Neuronal stem cell (in vitro differentiated cells): ENCODE measurements around the gene ESPNL.

Experiments used
- DNase-seq: peaks from one replicate; pipeline ENCODE4 v3.0.0-alpha.2; 2013; ENCODE audit warnings: low spot score
- H2AFZ ChIP-seq: one replicate; pipeline ENCODE4 v1.6.1; 2013; ENCODE audit warnings: mild to moderate bottlenecking, low read length, inconsistent platforms
- H2AK5ac ChIP-seq: 2 replicates; pipeline ENCODE4 v1.6.1; 2013; ENCODE audit warnings: low read depth, mild to moderate bottlenecking, inconsistent platforms, low read length, moderate library complexity, mixed read lengths
- H2BK120ac ChIP-seq: 2 replicates; pipeline ENCODE4 v1.6.1; 2013; ENCODE audit warnings: low read depth, mild to moderate bottlenecking, inconsistent platforms, low read length, moderate library complexity, mixed read lengths
- H2BK12ac ChIP-seq: one replicate; pipeline ENCODE4 v1.6.1; 2013; ENCODE audit warnings: low read length, inconsistent platforms
- H2BK15ac ChIP-seq: 2 replicates; pipeline ENCODE4 v1.6.1; 2013; ENCODE audit warnings: mild to moderate bottlenecking, low read length, inconsistent platforms, mixed read lengths
- H2BK5ac ChIP-seq: one replicate; pipeline ENCODE4 v1.6.1; 2013; ENCODE audit warnings: inconsistent platforms, mild to moderate bottlenecking, low read length, moderate library complexity
- H3K14ac ChIP-seq: one replicate; pipeline ENCODE4 v1.6.1; 2013; ENCODE audit warnings: low read length, inconsistent platforms
- H3K18ac ChIP-seq: 2 replicates; pipeline ENCODE4 v1.6.1; 2013; ENCODE audit warnings: low read length, inconsistent platforms
- H3K23ac ChIP-seq: 2 replicates; pipeline ENCODE4 v1.6.1; 2013; ENCODE audit warnings: low read depth, mild to moderate bottlenecking, mixed read lengths, low read length, inconsistent platforms; ENCODE audit not compliant: poor library complexity
- H3K27ac ChIP-seq: replicated peaks from 3 replicates; pipeline ENCODE4 v1.5.1; 2013; ENCODE audit warnings: low read length, inconsistent platforms
- H3K27me3 ChIP-seq, 3 experiments: 2 replicates each; pipeline ENCODE4 v1.6.1; 2013; ENCODE audit warnings: low read length in 3 of 3, mild to moderate bottlenecking in 2 of 3, inconsistent platforms in 1 of 3, low read depth in 1 of 3, mixed read lengths in 1 of 3, moderate library complexity in 1 of 3; ENCODE audit not compliant: control insufficient read depth in 3 of 3, insufficient read depth in 3 of 3
- H3K36me3 ChIP-seq, 2 donors: replicated peaks in 1 of 2; 2 replicates each; pipeline ENCODE4 v1.6.1; 2013; ENCODE audit warnings: low read length in 2 of 2; ENCODE audit not compliant: control insufficient read depth in 2 of 2, insufficient read depth in 2 of 2
- H3K4ac ChIP-seq: 2 replicates; pipeline ENCODE4 v1.6.1; 2013; ENCODE audit warnings: inconsistent platforms, mild to moderate bottlenecking, low read length, moderate library complexity
- H3K4me1 ChIP-seq, 2 donors: 1 replicate in 1 of 2; 2 replicates in 1 of 2; pipeline ENCODE4 v1.6.1; 2013; ENCODE audit warnings: low read length in 2 of 2, low read depth in 1 of 2; ENCODE audit not compliant: control insufficient read depth in 2 of 2, insufficient read depth in 1 of 2
- H3K4me2 ChIP-seq: one replicate; pipeline ENCODE4 v1.6.1; 2013; ENCODE audit warnings: mild to moderate bottlenecking, low read length, inconsistent platforms; ENCODE audit not compliant: insufficient read depth, poor library complexity, severe bottlenecking
- H3K4me3 ChIP-seq, 2 donors: 2 replicates each; pipeline ENCODE4 v1.5.1; 2013; ENCODE audit warnings: low read length in 2 of 2, mild to moderate bottlenecking in 2 of 2, inconsistent platforms in 1 of 2, moderate library complexity in 1 of 2
- H3K79me1 ChIP-seq: one replicate; pipeline ENCODE4 v1.6.1; 2013; ENCODE audit warnings: low read depth, mild to moderate bottlenecking, inconsistent platforms, low read length, moderate library complexity
- H3K9ac ChIP-seq: one replicate; pipeline ENCODE4 v1.6.1; 2013; ENCODE audit warnings: mild to moderate bottlenecking, low read depth, low read length, inconsistent platforms; ENCODE audit not compliant: poor library complexity
- H3K9me3 ChIP-seq, 2 donors: replicated peaks in 1 of 2; 2 replicates each; pipeline versions ENCODE3 to v1.6.1; 2013; ENCODE audit warnings: low read length in 2 of 2, mild to moderate bottlenecking in 2 of 2, inconsistent platforms in 1 of 2, low read depth in 1 of 2, mixed read lengths in 1 of 2, moderate library complexity in 1 of 2; ENCODE audit not compliant: control insufficient read depth in 2 of 2, insufficient read depth in 1 of 2
- H4K8ac ChIP-seq: one replicate; pipeline ENCODE4 v1.6.1; 2013; ENCODE audit warnings: low read depth, mild to moderate bottlenecking, inconsistent platforms, low read length, moderate library complexity
- H4K91ac ChIP-seq: one replicate; pipeline ENCODE4 v1.6.1; 2013; ENCODE audit warnings: low read length, low read depth, mild to moderate bottlenecking, inconsistent platforms; ENCODE audit not compliant: poor library complexity
- WGBS, 2 donors: extraction: QIAGEN DNeasy Blood & Tissue Kit; methylation state at CpG; one replicate each; pipeline ENCODE4 v1.1.7; 2013; ENCODE audit warnings: missing lambda C conversion rate in 2 of 2, mixed read lengths in 1 of 2; ENCODE audit not compliant: insufficient read length in 2 of 2, insufficient replicate concordance in 1 of 2; ENCODE audit errors: extremely low coverage in 2 of 2; 5-methylcytosine and 5-hydroxymethylcytosine counted together

ESPNL gene

GRCh38 chr2:238085899-238086298 is 14.2 kb upstream of the ESPNL start:
- no CpG with 5 or more reads among the region's 3 CpGs for WGBS, 2 donors
- no peak overlapping the region for H3K14ac ChIP-seq
- no peak for DNase-seq
- H2BK12ac ChIP-seq: no peak overlapping the region
- H3K4ac ChIP-seq: no peak overlapping the region
- H2AK5ac ChIP-seq: no peak overlapping the region
- H4K8ac ChIP-seq: no peak overlapping the region
- H2BK5ac ChIP-seq: no peak overlapping the region
- no peaks in the 10 kb centered on the region for H3K27me3 ChIP-seq
- no peak overlapping the region for H3K27ac ChIP-seq
- no peak overlapping the region for H3K18ac ChIP-seq
- H3K9me3 ChIP-seq: no peaks in the 10 kb centered on the region
- H3K4me3 ChIP-seq: no peak overlapping the region
- no peak overlapping the region for H2BK120ac ChIP-seq
- no peak overlapping the region for H2BK15ac ChIP-seq
- H4K91ac ChIP-seq: no peak overlapping the region
- peaks cover 24 to 58% of the 10 kb centered on the region in 2 donors for H3K36me3 ChIP-seq
- no peak overlapping the region for H3K23ac ChIP-seq
- no peak overlapping the region for H2AFZ ChIP-seq
- H3K4me2 ChIP-seq: no peak overlapping the region
- H3K79me1 ChIP-seq: no peaks in the 10 kb centered on the region
- no peaks in the 10 kb centered on the region for H3K4me1 ChIP-seq
- no peak overlapping the region for H3K9ac ChIP-seq

GRCh38 chr2:238087211-238087610 is 12.9 kb upstream of the ESPNL start:
- no peak overlapping the region for H3K14ac ChIP-seq
- DNase-seq: no peak
- no peak overlapping the region for H3K23ac ChIP-seq
- H3K4me2 ChIP-seq: no peak overlapping the region
- H3K4me1 ChIP-seq: no peaks in the 10 kb centered on the region
- WGBS, 2 donors: no CpG with 5 or more reads among the region's 2 CpGs
- H3K79me1 ChIP-seq: no peaks in the 10 kb centered on the region
- H3K27me3 ChIP-seq: no peaks in the 10 kb centered on the region
- no peak overlapping the region for H3K9ac ChIP-seq
- no peak overlapping the region for H2BK120ac ChIP-seq
- H3K36me3 ChIP-seq: peaks cover 19 to 56% of the 10 kb centered on the region in 2 donors
- H2BK15ac ChIP-seq: no peak overlapping the region
- H4K8ac ChIP-seq: no peak overlapping the region
- no peak overlapping the region for H2AK5ac ChIP-seq
- no peak overlapping the region for H3K4ac ChIP-seq
- H3K9me3 ChIP-seq: no peaks in the 10 kb centered on the region
- H3K18ac ChIP-seq: no peak overlapping the region
- no peak overlapping the region for H3K4me3 ChIP-seq
- no peak overlapping the region for H2BK12ac ChIP-seq
- no peak overlapping the region for H2AFZ ChIP-seq
- H4K91ac ChIP-seq: no peak overlapping the region
- no peak overlapping the region for H2BK5ac ChIP-seq
- no peak overlapping the region for H3K27ac ChIP-seq

- Histone ChIP-seq H3K4me1 (no peaks in the 10 kb centered on the region), H3K18ac (no peak overlapping the region), H3K14ac (no peak overlapping the region), H3K27me3 (no peaks in the 10 kb centered on the region), H3K9ac (no peak overlapping the region), H3K4me3 (no peak overlapping the region), H2BK5ac (no peak overlapping the region), H3K23ac (no peak overlapping the region), H2BK120ac (no peak overlapping the region), H4K8ac (no peak overlapping the region), H4K91ac (no peak overlapping the region), H2BK15ac (no peak overlapping the region), H2AK5ac (no peak overlapping the region), H3K4ac (no peak overlapping the region), H3K79me1 (no peaks in the 10 kb centered on the region), H3K4me2 (no peak overlapping the region), H3K36me3 (peaks cover 8 to 29% of the 10 kb centered on the region in 2 donors), H3K9me3 (no peaks in the 10 kb centered on the region), H2AFZ (no peak overlapping the region), H2BK12ac (no peak overlapping the region), H3K27ac (no peak overlapping the region)
- WGBS, 2 donors: no CpG with 5 or more reads among the region's 4 CpGs
- DNase-seq: no peak
These were observed 9.3 kb upstream of the ESPNL start for GRCh38 chr2:238090887-238091286.

GRCh38 chr2:238091436-238092060 is 8.6 kb upstream of the ESPNL start:
- Histone ChIP-seq H2BK120ac (no peak overlapping the region), H3K27me3 (no peaks in the 10 kb centered on the region), H3K4me1 (peaks cover under 1 to 2% of the 10 kb centered on the region in 2 donors), H3K4ac (no peak overlapping the region), H3K9ac (peak overlapping the region; percentile 27), H3K4me2 (no peak overlapping the region), H3K9me3 (no peaks in the 10 kb centered on the region), H2BK12ac (no peak overlapping the region), H3K4me3 (no peak overlapping the region), H4K91ac (no peak overlapping the region), H2BK15ac (no peak overlapping the region), H3K27ac (no peak overlapping the region), H3K79me1 (no peaks in the 10 kb centered on the region), H3K14ac (no peak overlapping the region), H2AFZ (no peak overlapping the region), H4K8ac (no peak overlapping the region), H2BK5ac (no peak overlapping the region), H3K23ac (no peak overlapping the region), H3K36me3 (peaks cover 8 to 23% of the 10 kb centered on the region in 2 donors), H3K18ac (no peak overlapping the region), H2AK5ac (no peak overlapping the region)
- DNase-seq: no peak
- no CpG with 5 or more reads among the region's 16 CpGs for WGBS, 2 donors
